DOHH2 (cell line): ENCODE measurements around the gene SF3A1.
A peak's percentile ranks its signal among the peaks of the same experiment; 100 is the strongest.

Experiments
- H3F3A ChIP-seq: fragments of 200-600 bp; sonication (generic), shearing (Covaris generic); 2 replicates; pipeline ENCODE4 v1.6.0; 2016; ENCODE audit warnings: antibody characterized with exemption, mild to moderate bottlenecking; ENCODE audit not compliant: control insufficient read depth, insufficient read depth
- H3K27ac ChIP-seq: fragments of 200-600 bp; sonication (generic); 2 replicates; pipeline ENCODE4 v1.5.1; 2014; ENCODE audit warnings: low read depth, mild to moderate bottlenecking, low read length, moderate library complexity
- H3K27me3 ChIP-seq: fragments of 200-600 bp; sonication (generic); 2 replicates; pipeline ENCODE4 v1.6.1; 2014; ENCODE audit warnings: mild to moderate bottlenecking, low read length, mixed read lengths; ENCODE audit not compliant: control insufficient read depth
- H3K36me3 ChIP-seq: fragments of 200-600 bp; sonication (generic); 2 replicates; pipeline ENCODE4 v1.6.1; 2014; ENCODE audit warnings: mild to moderate bottlenecking, low read length, moderate library complexity, mixed read lengths; ENCODE audit not compliant: control insufficient read depth
- H3K4me1 ChIP-seq: fragments of 200-600 bp; sonication (generic); 2 replicates; pipeline ENCODE4 v1.6.1; 2014; ENCODE audit warnings: mild to moderate bottlenecking, low read length, mixed read lengths; ENCODE audit not compliant: control insufficient read depth
- H3K4me2 ChIP-seq: fragments of 200-600 bp; sonication (generic); 2 replicates; pipeline ENCODE4 v1.6.0; 2014; ENCODE audit warnings: mild to moderate bottlenecking, low read length, moderate library complexity
- H3K4me3 ChIP-seq: fragments of 200-600 bp; sonication (generic); 2 replicates; pipeline ENCODE4 v1.5.1; 2014; ENCODE audit warnings: mild to moderate bottlenecking, low read length, mixed read lengths
- H3K79me2 ChIP-seq: fragments of 200-600 bp; sonication (generic); 2 replicates; pipeline ENCODE4 v1.6.1; 2014; ENCODE audit warnings: mild to moderate bottlenecking, low read length, mixed read lengths; ENCODE audit not compliant: control insufficient read depth
- H3K9me2 ChIP-seq: fragments of 200-600 bp; sonication (generic); replicated peaks from 2 replicates; pipeline ENCODE4 v1.6.1; 2014; ENCODE audit warnings: mild to moderate bottlenecking, low read length, mixed read lengths; ENCODE audit not compliant: control insufficient read depth
- H3K9me3 ChIP-seq: fragments of 200-600 bp; sonication (generic); 2 replicates; pipeline ENCODE4 v1.6.1; 2014; ENCODE audit warnings: antibody characterized with exemption, low read length, mixed read lengths; ENCODE audit not compliant: control insufficient read depth, insufficient read depth
- H4K20me1 ChIP-seq: fragments of 200-600 bp; sonication (generic); 2 replicates; pipeline ENCODE4 v1.6.0; 2014; ENCODE audit warnings: low read depth, mild to moderate bottlenecking, antibody characterized with exemption, low read length, moderate library complexity; ENCODE audit not compliant: control insufficient read depth, insufficient read depth
- EZH2phosphoT487 ChIP-seq: fragments of 200-600 bp; sonication (generic); IDR thresholded peaks from 2 replicates; pipeline ENCODE4 v1.6.1; 2017; ENCODE audit warnings: borderline replicate concordance, mild to moderate bottlenecking, antibody characterized with exemption, low read length, moderate library complexity, mixed read lengths
- TF ChIP-seq, protein P1 (sequence below): fragments of 200-600 bp; sonication (generic); IDR thresholded peaks from one replicate; pipeline ENCODE4 v1.5.1; 2014; ENCODE audit warnings: antibody characterized with exemption, mild to moderate bottlenecking, low read depth, low read length; ENCODE audit not compliant: poor library complexity, severe bottlenecking

The SF3A1 gene

GRCh38 chr22:30393322-30393680, 36.6 kb upstream of the SF3A1 start:
- no peaks in the 10 kb centered on the region for H3K79me2 ChIP-seq
- no peaks in the 10 kb centered on the region for H3K36me3 ChIP-seq
- H3K27me3 ChIP-seq, result peaks cover 22% of the 10 kb centered on the region
- peak overlapping the region; percentile 54 for H3K4me3 ChIP-seq
- peak overlapping the region; percentile 70 for H3K4me2 ChIP-seq
- peak overlapping the region; percentile 34; the same call in 1 of the 2 replicates for H3K27ac ChIP-seq
- peaks cover 45% of the 10 kb centered on the region for H3K4me1 ChIP-seq
- peaks cover 6% of the 10 kb centered on the region; the same call in 1 of the 2 replicates for H3K9me3 ChIP-seq
- no peaks in the 10 kb centered on the region for H3K9me2 ChIP-seq
- no peaks in the 10 kb centered on the region for H3F3A ChIP-seq
- H4K20me1 ChIP-seq, result no peaks in the 10 kb centered on the region
- TF ChIP-seq EZH2phosphoT487, result no peak
- TF ChIP-seq, protein P1, sequence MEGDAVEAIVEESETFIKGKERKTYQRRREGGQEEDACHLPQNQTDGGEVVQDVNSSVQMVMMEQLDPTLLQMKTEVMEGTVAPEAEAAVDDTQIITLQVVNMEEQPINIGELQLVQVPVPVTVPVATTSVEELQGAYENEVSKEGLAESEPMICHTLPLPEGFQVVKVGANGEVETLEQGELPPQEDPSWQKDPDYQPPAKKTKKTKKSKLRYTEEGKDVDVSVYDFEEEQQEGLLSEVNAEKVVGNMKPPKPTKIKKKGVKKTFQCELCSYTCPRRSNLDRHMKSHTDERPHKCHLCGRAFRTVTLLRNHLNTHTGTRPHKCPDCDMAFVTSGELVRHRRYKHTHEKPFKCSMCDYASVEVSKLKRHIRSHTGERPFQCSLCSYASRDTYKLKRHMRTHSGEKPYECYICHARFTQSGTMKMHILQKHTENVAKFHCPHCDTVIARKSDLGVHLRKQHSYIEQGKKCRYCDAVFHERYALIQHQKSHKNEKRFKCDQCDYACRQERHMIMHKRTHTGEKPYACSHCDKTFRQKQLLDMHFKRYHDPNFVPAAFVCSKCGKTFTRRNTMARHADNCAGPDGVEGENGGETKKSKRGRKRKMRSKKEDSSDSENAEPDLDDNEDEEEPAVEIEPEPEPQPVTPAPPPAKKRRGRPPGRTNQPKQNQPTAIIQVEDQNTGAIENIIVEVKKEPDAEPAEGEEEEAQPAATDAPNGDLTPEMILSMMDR, result no peak

DNA sequence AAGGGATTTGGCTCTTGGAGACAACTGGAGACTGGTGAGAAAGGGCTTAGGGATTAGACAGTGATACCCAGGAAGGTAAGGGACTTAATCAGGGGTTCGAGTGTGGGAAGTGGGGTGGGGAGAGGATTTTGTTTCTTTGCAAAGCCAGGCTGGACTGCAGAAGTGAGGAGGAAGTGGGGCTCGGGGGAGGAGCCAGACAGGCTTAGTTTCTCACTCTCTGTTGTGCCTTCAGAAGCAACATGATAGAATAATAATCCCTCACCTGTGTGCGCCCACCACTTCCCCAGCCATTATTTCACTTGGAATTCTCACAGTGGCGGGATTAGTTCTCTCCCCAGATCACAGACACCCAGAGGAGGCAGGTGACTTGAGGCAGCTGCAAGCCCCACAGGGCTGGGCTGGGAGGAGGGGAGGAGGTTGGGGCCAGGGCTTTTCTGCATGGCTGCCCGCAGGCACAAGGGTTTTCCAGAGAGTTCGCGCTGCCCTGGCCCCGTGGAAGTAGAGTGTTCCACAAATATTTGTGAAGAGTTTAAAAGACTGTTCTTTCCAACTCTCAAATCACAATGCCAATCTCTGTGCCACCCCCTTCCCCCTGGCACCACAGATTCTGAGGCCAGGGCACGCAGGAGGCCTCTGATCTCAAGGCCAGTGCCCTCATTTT, 36.1 kb upstream of the SF3A1 start:
- Histone ChIP-seq H3K4me3 (peak overlapping the region; percentile 54), H3K4me1 (peaks cover 45% of the 10 kb centered on the region), H3K27me3 (peaks cover 17% of the 10 kb centered on the region), H3K27ac (peak overlapping the region; percentile 34), H4K20me1 (no peaks in the 10 kb centered on the region), H3K36me3 (no peaks in the 10 kb centered on the region), H3K79me2 (no peaks in the 10 kb centered on the region), H3K9me3 (peaks cover 6% of the 10 kb centered on the region; the same call in 1 of the 2 replicates), H3K4me2 (peak overlapping the region; percentile 70), H3K9me2 (no peaks in the 10 kb centered on the region), H3F3A (no peaks in the 10 kb centered on the region)
- no peak for TF ChIP-seq EZH2phosphoT487
- TF ChIP-seq, protein P1, result no peak

- no peaks in the 10 kb centered on the region for H3K9me2 ChIP-seq
- peaks cover 6% of the 10 kb centered on the region; the same call in 1 of the 2 replicates for H3K9me3 ChIP-seq
- H3K4me1 ChIP-seq, result peaks cover 38% of the 10 kb centered on the region
- peak overlapping the region; percentile 7 for H3K4me3 ChIP-seq
- H3K36me3 ChIP-seq, result no peaks in the 10 kb centered on the region
- no peaks in the 10 kb centered on the region for H4K20me1 ChIP-seq
- H3K27me3 ChIP-seq, result 0 out of 2 replicates have a peak, but pooled peaks cover 2% of the 10 kb centered on the region
- no peak for TF ChIP-seq EZH2phosphoT487
- TF ChIP-seq, protein P1, result peak; percentile 93
- peak overlapping the region; percentile 49 for H3K4me2 ChIP-seq
- H3K79me2 ChIP-seq, result no peaks in the 10 kb centered on the region
- no peaks in the 10 kb centered on the region for H3F3A ChIP-seq
- H3K27ac ChIP-seq, result peak overlapping the region; percentile 15; the same call in 1 of the 2 replicates
Measured at GRCh38 chr22:30390974-30391691, 34.4 kb upstream of the SF3A1 start.
